Fibroblast of lung (primary cell): Measurements from ENCODE around the gene ISG15. TPM values are rescaled to one million over a fixed set of nuclear protein-coding genes. Genes with fewer than 3 reads are reported as not detected.
A peak's percentile ranks its signal among the peaks of the same experiment; 100 is the strongest.

Experiments used
- DNase-seq, 2 donors: peaks; one replicate each; pipeline versions ENCODE4 v3.0.0 to v3.0.0-alpha.2; 2010; ENCODE audit warnings: low read depth in 2 of 2
- H2AFZ ChIP-seq: 2 replicates; pipeline ENCODE4 v1.5.1; 2012; ENCODE audit warnings: low read length, control low read depth, inconsistent platforms
- H3K27ac ChIP-seq: 2 replicates; pipeline ENCODE4 v1.5.1; 2011; ENCODE audit warnings: low read length, control low read depth; ENCODE audit not compliant: insufficient read depth
- H3K27me3 ChIP-seq: 2 replicates; pipeline ENCODE4 v1.5.1; 2011; ENCODE audit warnings: mild to moderate bottlenecking, low read length; ENCODE audit not compliant: control insufficient read depth, insufficient read depth
- H3K36me3 ChIP-seq: 2 replicates; pipeline ENCODE4 v1.5.1; 2011; ENCODE audit warnings: low read length; ENCODE audit not compliant: control insufficient read depth, insufficient read depth
- H3K4me1 ChIP-seq: 2 replicates; pipeline ENCODE4 v1.5.1; 2011; ENCODE audit warnings: low read length; ENCODE audit not compliant: control insufficient read depth, insufficient read depth; ENCODE audit errors: extremely low read depth
- H3K4me2 ChIP-seq: 2 replicates; pipeline ENCODE4 v1.5.1; 2011; ENCODE audit warnings: low read length, control low read depth; ENCODE audit not compliant: insufficient read depth; ENCODE audit errors: extremely low read depth
- H3K4me3 ChIP-seq, 4 experiments: fragments of 200-600 bp in 1 of 4; sonication (generic) in 1 of 4; replicated peaks in 1 of 4; 2 replicates each; pipeline ENCODE4 v1.5.1; 2011 to 2016; ENCODE audit warnings: low read length in 4 of 4, low read depth in 3 of 4, mild to moderate bottlenecking in 3 of 4, control low read depth in 2 of 4, inconsistent platforms in 1 of 4, mixed read lengths in 1 of 4; ENCODE audit not compliant: insufficient read depth in 1 of 4; ENCODE audit errors: control extremely low read depth in 1 of 4
- H3K79me2 ChIP-seq: 2 replicates; pipeline ENCODE4 v1.5.1; 2012; ENCODE audit warnings: mild to moderate bottlenecking, low read length, inconsistent platforms; ENCODE audit not compliant: control insufficient read depth, insufficient read depth
- H3K9ac ChIP-seq: 2 replicates; pipeline ENCODE4 v1.5.1; 2011; ENCODE audit warnings: mild to moderate bottlenecking, low read length, control low read depth; ENCODE audit not compliant: insufficient read depth
- H3K9me3 ChIP-seq: 2 replicates; pipeline ENCODE4 v1.5.1; 2012; ENCODE audit warnings: low read depth, low read length; ENCODE audit not compliant: control insufficient read depth, insufficient read depth
- H4K20me1 ChIP-seq: 2 replicates; pipeline ENCODE4 v1.5.1; 2011; ENCODE audit warnings: low read length; ENCODE audit not compliant: control insufficient read depth, insufficient read depth; ENCODE audit errors: extremely low read depth
- CTCF ChIP-seq, 2 donors: IDR thresholded peaks in 1 of 2; conservative IDR thresholded peaks in 1 of 2; 1 replicate in 1 of 2; 2 replicates in 1 of 2; pipeline ENCODE4 v1.5.1; 2011 to 2012; ENCODE audit warnings: low read length in 2 of 2, control low read depth in 1 of 2, inconsistent platforms in 1 of 2, low read depth in 1 of 2, mild to moderate bottlenecking in 1 of 2
- EZH2 ChIP-seq: IDR thresholded peaks from 2 replicates; pipeline ENCODE4 v1.5.1; 2012; ENCODE audit warnings: low read length, control low read depth, mild to moderate bottlenecking; ENCODE audit errors: missing control alignments
- polyA plus RNA-seq, 2 donors: library from polyadenylated mRNA; depleted of rRNA in 1 of 2; stranded (reverse) in 1 of 2; unstranded in 1 of 2; fragments of >200 nt; gene quantifications; 2 replicates each; pipeline ENCODE4 v1.2.1, GENCODE V29; 2011 to 2012; ENCODE audit warnings: missing spikeins in 1 of 2
- total RNA-seq: library from RNA; depleted of rRNA; stranded (reverse); fragments of >200 nt; gene quantifications from 2 replicates; pipeline ENCODE4 v1.2.1, GENCODE V29; 2014

Gene ISG15
- total and polyA plus RNA-seq, 2 donors (not counting 1 experiment from before 2014, with no cell fraction given): 24.2 to 93.3 TPM

GRCh38 chr1:1061682-1062345 lies 48.5 kb downstream of the ISG15 start:
- no peak overlapping the region for H3K4me3 ChIP-seq
- no peak overlapping the region for H2AFZ ChIP-seq
- no peaks in the 10 kb centered on the region for H3K9me3 ChIP-seq
- peak in 1 of 2 donors; percentile 50 for DNase-seq
- H3K79me2 ChIP-seq: no peaks in the 10 kb centered on the region
- peaks cover 16% of the 10 kb centered on the region for H3K4me1 ChIP-seq
- H3K4me2 ChIP-seq: peak overlapping the region; percentile 54
- peaks cover 2% of the 10 kb centered on the region for H3K27me3 ChIP-seq
- TF ChIP-seq CTCF (conservative IDR thresholded peaks at IDR 0.05 in 1 of 2, IDR thresholded peaks at IDR 0.05 in 1 of 2; ENCODE audit: low read depth in 1 of 2, low read length in 2 of 2) (no peak), EZH2 (no peak)
- H3K9ac ChIP-seq: no peak overlapping the region
- H4K20me1 ChIP-seq: no peaks in the 10 kb centered on the region
- H3K27ac ChIP-seq: no peak overlapping the region
- no peaks in the 10 kb centered on the region for H3K36me3 ChIP-seq

- Histone ChIP-seq H3K27ac (peak overlapping the region; percentile 8), H3K9me3 (no peaks in the 10 kb centered on the region), H3K4me3 (no peak overlapping the region), H3K36me3 (no peaks in the 10 kb centered on the region), H3K4me1 (peaks cover 16% of the 10 kb centered on the region), H3K27me3 (peaks cover 2% of the 10 kb centered on the region), H3K79me2 (no peaks in the 10 kb centered on the region), H3K4me2 (peak overlapping the region; percentile 54), H2AFZ (no peak overlapping the region), H3K9ac (peak overlapping the region; percentile 37), H4K20me1 (no peaks in the 10 kb centered on the region)
- TF ChIP-seq EZH2: no peak
- no peak for TF ChIP-seq CTCF (conservative IDR thresholded peaks at IDR 0.05 in 1 of 2, IDR thresholded peaks at IDR 0.05 in 1 of 2; ENCODE audit: low read depth in 1 of 2, low read length in 2 of 2)
- DNase-seq: peak in 1 of 2 donors; percentile 20
Measured at GRCh38 chr1:1062348-1063163, 49.3 kb downstream of the ISG15 start.

GRCh38 chr1:1063261-1063944 lies 50.1 kb downstream of the ISG15 start:
- no peaks in the 10 kb centered on the region for H3K79me2 ChIP-seq
- no peaks in the 10 kb centered on the region for H3K27me3 ChIP-seq
- peak overlapping the region; percentile 38 for H3K9ac ChIP-seq
- no peak overlapping the region for H3K4me3 ChIP-seq
- no peaks in the 10 kb centered on the region for H3K36me3 ChIP-seq
- H3K4me2 ChIP-seq: no peak overlapping the region
- peaks cover 13% of the 10 kb centered on the region for H3K4me1 ChIP-seq
- peak overlapping the region; percentile 51 for H3K27ac ChIP-seq
- no peaks in the 10 kb centered on the region for H4K20me1 ChIP-seq
- TF ChIP-seq CTCF (conservative IDR thresholded peaks at IDR 0.05 in 1 of 2, IDR thresholded peaks at IDR 0.05 in 1 of 2; ENCODE audit: low read depth in 1 of 2, low read length in 2 of 2): no peak
- TF ChIP-seq EZH2: no peak
- no peaks in the 10 kb centered on the region for H3K9me3 ChIP-seq
- no peak overlapping the region for H2AFZ ChIP-seq
- DNase-seq: no peak
